WTC11 (cell line): Measurements from ENCODE around the gene PTPRN2.

Experiments
- AFF4 ChIP-seq: sonication (generic); formaldehyde crosslinking; IDR thresholded peaks from 2 replicates; pipeline ENCODE4 v1.8.1; 2023; ENCODE audit warnings: mild to moderate bottlenecking, missing genetic modification reagents, borderline replicate concordance
- ATF3 ChIP-seq: sonication (generic); formaldehyde crosslinking; conservative IDR thresholded peaks from 2 replicates; pipeline ENCODE4 v1.8.1; 2022; ENCODE audit warnings: mild to moderate bottlenecking, missing genetic modification reagents
- CREM ChIP-seq: sonication (generic); formaldehyde crosslinking; IDR thresholded peaks from 2 replicates; pipeline ENCODE4 v1.8.1; 2022; ENCODE audit warnings: mild to moderate bottlenecking, missing genetic modification reagents, moderate library complexity
- E2F5 ChIP-seq: sonication (generic); formaldehyde crosslinking; IDR thresholded peaks from 2 replicates; pipeline ENCODE4 v1.8.1; 2022; ENCODE audit warnings: mild to moderate bottlenecking, moderate library complexity, missing genetic modification reagents
- FOXP4 ChIP-seq: sonication (generic); formaldehyde crosslinking; IDR thresholded peaks from 2 replicates; pipeline ENCODE4 v1.8.0; 2022; ENCODE audit warnings: mild to moderate bottlenecking, missing genetic modification reagents
- JAZF1 ChIP-seq: fragments of 250-450 bp; sonication (Bioruptor Pico); IDR thresholded peaks from 2 replicates; pipeline ENCODE4 v1.9.0; 2021; ENCODE audit warnings: moderate library complexity, mild to moderate bottlenecking, inconsistent platforms
- MAX ChIP-seq: sonication (generic); formaldehyde crosslinking; IDR thresholded peaks from 2 replicates; pipeline ENCODE4 v1.8.0; 2022; ENCODE audit warnings: mild to moderate bottlenecking, missing genetic modification reagents
- TEAD4 ChIP-seq: sonication (generic); formaldehyde crosslinking; IDR thresholded peaks from 2 replicates; pipeline ENCODE4 v1.8.0; 2022; ENCODE audit warnings: mild to moderate bottlenecking, missing genetic modification reagents
- USF2 ChIP-seq: sonication (generic); formaldehyde crosslinking; IDR thresholded peaks from 2 replicates; pipeline ENCODE4 v1.8.1; 2023; ENCODE audit warnings: mild to moderate bottlenecking, missing genetic modification reagents, moderate library complexity
- ZBTB21 ChIP-seq: sonication (generic); formaldehyde crosslinking; IDR thresholded peaks from 2 replicates; pipeline ENCODE4 v1.8.1; 2023; ENCODE audit warnings: mild to moderate bottlenecking, missing genetic modification reagents, borderline replicate concordance
- TF ChIP-seq, protein P1 (sequence below): fragments of 200-600 bp; IDR thresholded peaks from 2 replicates; pipeline ENCODE4 v1.8.0; 2022; ENCODE audit warnings: antibody characterized with exemption

DNA sequence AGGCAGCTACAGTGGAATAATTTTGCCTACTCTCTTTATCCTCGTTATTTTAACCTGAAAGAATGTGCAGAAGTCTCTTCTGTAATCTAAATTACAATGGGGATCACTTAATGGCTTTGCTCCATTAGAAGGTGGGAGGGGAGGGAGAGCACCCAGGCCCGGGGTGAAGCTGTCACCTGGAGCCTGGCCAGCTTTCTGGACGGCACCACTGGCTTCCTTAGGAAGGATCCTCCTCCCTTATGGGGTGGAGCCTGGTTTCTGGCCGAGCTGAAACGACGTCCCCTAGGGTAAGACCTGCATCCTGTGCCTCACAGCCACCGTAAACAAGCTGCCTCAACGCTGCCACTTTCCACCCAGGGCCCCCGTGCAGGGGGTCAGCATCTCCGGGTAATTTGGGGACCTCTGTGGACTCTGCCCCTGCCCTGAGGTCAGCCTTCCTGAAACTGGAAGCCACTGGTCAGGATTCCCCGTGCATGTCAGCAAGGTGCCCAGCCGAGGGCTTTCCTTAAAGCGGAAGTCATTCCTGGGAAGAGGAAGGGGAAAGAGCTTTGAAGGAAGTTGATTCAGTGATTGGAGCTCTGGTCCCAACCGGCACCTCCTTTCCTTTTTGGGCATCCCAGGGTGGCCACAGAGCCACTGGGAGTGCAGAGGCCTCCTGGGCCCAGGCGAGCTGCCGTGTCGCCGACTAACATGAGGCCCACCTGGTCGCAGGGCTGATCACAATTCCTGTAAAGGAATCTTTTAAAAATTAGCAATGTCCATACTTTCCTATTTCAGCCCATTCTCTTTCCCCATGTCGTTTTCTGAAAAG lies 681.8 kb downstream of the PTPRN2 start:
- TF ChIP-seq, protein P1, sequence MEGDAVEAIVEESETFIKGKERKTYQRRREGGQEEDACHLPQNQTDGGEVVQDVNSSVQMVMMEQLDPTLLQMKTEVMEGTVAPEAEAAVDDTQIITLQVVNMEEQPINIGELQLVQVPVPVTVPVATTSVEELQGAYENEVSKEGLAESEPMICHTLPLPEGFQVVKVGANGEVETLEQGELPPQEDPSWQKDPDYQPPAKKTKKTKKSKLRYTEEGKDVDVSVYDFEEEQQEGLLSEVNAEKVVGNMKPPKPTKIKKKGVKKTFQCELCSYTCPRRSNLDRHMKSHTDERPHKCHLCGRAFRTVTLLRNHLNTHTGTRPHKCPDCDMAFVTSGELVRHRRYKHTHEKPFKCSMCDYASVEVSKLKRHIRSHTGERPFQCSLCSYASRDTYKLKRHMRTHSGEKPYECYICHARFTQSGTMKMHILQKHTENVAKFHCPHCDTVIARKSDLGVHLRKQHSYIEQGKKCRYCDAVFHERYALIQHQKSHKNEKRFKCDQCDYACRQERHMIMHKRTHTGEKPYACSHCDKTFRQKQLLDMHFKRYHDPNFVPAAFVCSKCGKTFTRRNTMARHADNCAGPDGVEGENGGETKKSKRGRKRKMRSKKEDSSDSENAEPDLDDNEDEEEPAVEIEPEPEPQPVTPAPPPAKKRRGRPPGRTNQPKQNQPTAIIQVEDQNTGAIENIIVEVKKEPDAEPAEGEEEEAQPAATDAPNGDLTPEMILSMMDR: no peak
- TF ChIP-seq AFF4 (CRISPR knock-in tag) (no peak), JAZF1 (CRISPR knock-in tag) (no peak), TEAD4 (CRISPR knock-in tag) (no peak), USF2 (CRISPR knock-in tag) (no peak), E2F5 (CRISPR knock-in tag) (no peak), CREM (CRISPR knock-in tag) (no peak), FOXP4 (CRISPR knock-in tag) (no peak), ATF3 (no peak), ZBTB21 (CRISPR knock-in tag) (no peak), MAX (CRISPR knock-in tag) (no peak)
